IMR-90 (cell line): ENCODE measurements around the gene UNC5A. TPM values are rescaled to one million over a fixed set of nuclear protein-coding genes. Genes with fewer than 3 reads are reported as not detected.

ENCODE experiments used
- ATAC-seq: fragments of 200-7000 bp; cut with Tn5 transposase; 2 replicates; pipeline ENCODE4 v1.9.1; 2020; ENCODE audit warnings: low read depth, mild to moderate bottlenecking, moderate library complexity
- BruUV-seq: library from RNA; stranded (reverse); fragments of 400-500 nt; replicated peaks from 2 replicates; lab custom pipeline; 2021; lab: Mats Ljungman, UMichigan
- CTCF ChIA-PET: fragments of 300-600 bp; formaldehyde crosslinking; extraction: SDS; loops from one replicate; lab custom pipeline; 2021; ENCODE audit warnings: antibody characterized with exemption; lab: Yijun Ruan, JAX
- POLR2A ChIA-PET: fragments of 300-600 bp; sonication (Branson Sonifier 250); formaldehyde crosslinking; loops from one replicate; lab custom pipeline; 2022; ENCODE audit warnings: antibody characterized with exemption; ENCODE audit not compliant: unreplicated experiment; lab: Charles Lee
- DNase-seq: peaks from one replicate; pipeline ENCODE4 v3.0.0; 2013
- H2AFZ ChIP-seq: replicated peaks from 2 replicates; pipeline ENCODE3; 2013; ENCODE audit warnings: low read length, mild to moderate bottlenecking; ENCODE audit not compliant: poor library complexity
- H2AK5ac ChIP-seq: 2 replicates; pipeline ENCODE4 v1.6.1; 2013; ENCODE audit warnings: low read depth, low read length, inconsistent platforms
- H2AK9ac ChIP-seq: replicated peaks from 2 replicates; pipeline ENCODE3; 2013; ENCODE audit warnings: mild to moderate bottlenecking, low read depth, low read length, moderate library complexity; ENCODE audit not compliant: poor library complexity
- H2BK120ac ChIP-seq: 2 replicates; pipeline ENCODE4 v1.6.1; 2013; ENCODE audit warnings: low read depth, low read length, inconsistent platforms
- H2BK15ac ChIP-seq: 3 replicates; pipeline ENCODE4 v1.6.1; 2013; ENCODE audit warnings: low read depth, low read length, inconsistent platforms
- H2BK20ac ChIP-seq: 2 replicates; pipeline ENCODE4 v1.6.1; 2013; ENCODE audit warnings: low read depth, mild to moderate bottlenecking, inconsistent platforms, low read length, moderate library complexity
- H2BK5ac ChIP-seq: 2 replicates; pipeline ENCODE4 v1.6.1; 2013; ENCODE audit warnings: mild to moderate bottlenecking, low read depth, low read length, inconsistent platforms; ENCODE audit not compliant: poor library complexity, severe bottlenecking
- H3K14ac ChIP-seq: replicated peaks from 2 replicates; pipeline ENCODE4 v1.6.1; 2013; ENCODE audit warnings: low read depth, low read length, inconsistent platforms
- H3K18ac ChIP-seq: 2 replicates; pipeline ENCODE4 v1.6.1; 2013; ENCODE audit warnings: low read depth, low read length, control low read depth
- H3K23ac ChIP-seq: 2 replicates; pipeline ENCODE4 v1.6.1; 2013; ENCODE audit warnings: low read depth, low read length, inconsistent platforms
- H3K27ac ChIP-seq: 2 replicates; pipeline ENCODE4 v1.5.1; 2013; ENCODE audit warnings: mild to moderate bottlenecking, control low read depth, low read length; ENCODE audit not compliant: insufficient read depth
- H3K27me3 ChIP-seq: 2 replicates; pipeline ENCODE4 v1.6.1; 2013; ENCODE audit warnings: low read length; ENCODE audit not compliant: control insufficient read depth, insufficient read depth
- H3K36me3 ChIP-seq: 2 replicates; pipeline ENCODE4 v1.6.1; 2013; ENCODE audit warnings: low read length, mixed read lengths; ENCODE audit not compliant: control insufficient read depth, insufficient read depth
- H3K4ac ChIP-seq: 2 replicates; pipeline ENCODE4 v1.6.1; 2013; ENCODE audit warnings: low read depth, low read length, inconsistent platforms
- H3K4me1 ChIP-seq: 2 replicates; pipeline ENCODE4 v1.6.1; 2013; ENCODE audit warnings: low read length, mixed read lengths; ENCODE audit not compliant: control insufficient read depth, insufficient read depth
- H3K4me2 ChIP-seq: 2 replicates; pipeline ENCODE4 v1.6.1; 2013; ENCODE audit warnings: low read depth, mild to moderate bottlenecking, control low read depth, low read length, moderate library complexity
- H3K4me3 ChIP-seq: 2 replicates; pipeline ENCODE4 v1.5.1; 2013; ENCODE audit warnings: low read depth, mild to moderate bottlenecking, control low read depth, low read length, moderate library complexity; ENCODE audit not compliant: insufficient read depth
- H3K56ac ChIP-seq: 2 replicates; pipeline ENCODE4 v1.6.1; 2013; ENCODE audit warnings: low read length, inconsistent platforms; ENCODE audit not compliant: insufficient read depth; ENCODE audit errors: extremely low read depth
- H3K79me1 ChIP-seq, 2 experiments: 2 replicates each; pipeline ENCODE4 v1.6.1; 2013; ENCODE audit warnings: low read length in 2 of 2, inconsistent platforms in 1 of 2, low read depth in 1 of 2
- H3K9ac ChIP-seq: 2 replicates; pipeline ENCODE4 v1.6.1; 2013; ENCODE audit warnings: low read depth, low read length, control low read depth
- H3K9me1 ChIP-seq: 2 replicates; pipeline ENCODE4 v1.6.1; 2013; ENCODE audit warnings: low read length, inconsistent platforms; ENCODE audit not compliant: insufficient read depth
- H3K9me3 ChIP-seq: 2 replicates; pipeline ENCODE4 v1.6.1; 2013; ENCODE audit warnings: low read length; ENCODE audit not compliant: control insufficient read depth, insufficient read depth
- H4K20me1 ChIP-seq: 2 replicates; pipeline ENCODE4 v1.6.1; 2013; ENCODE audit warnings: low read length, inconsistent platforms; ENCODE audit not compliant: insufficient read depth
- H4K5ac ChIP-seq: 2 replicates; pipeline ENCODE4 v1.6.1; 2013; ENCODE audit warnings: mild to moderate bottlenecking, low read depth, low read length, control low read depth
- H4K8ac ChIP-seq, 2 experiments: 2 replicates each; pipeline ENCODE4 v1.6.1; 2013; ENCODE audit warnings: low read depth in 2 of 2, low read length in 2 of 2, control low read depth in 1 of 2, inconsistent platforms in 1 of 2
- H4K91ac ChIP-seq: 2 replicates; pipeline ENCODE4 v1.6.1; 2013; ENCODE audit warnings: low read depth, low read length, inconsistent platforms; ENCODE audit not compliant: insufficient read depth
- FOS ChIP-seq: fragments of 150-350 bp; IDR thresholded peaks from 2 replicates; pipeline ENCODE4 v1.6.1; 2016; ENCODE audit warnings: low read depth, low read length
- MAFK ChIP-seq: IDR thresholded peaks from 2 replicates; pipeline ENCODE4 v1.6.1; 2012; ENCODE audit warnings: low read depth, low read length, improper control_type of control experiment
- MXI1 ChIP-seq: IDR thresholded peaks from 2 replicates; pipeline ENCODE4 v1.6.1; 2012; ENCODE audit warnings: low read depth, mild to moderate bottlenecking, low read length, moderate library complexity, borderline replicate concordance
- NFE2L2 ChIP-seq: fragments of 150-350 bp; IDR thresholded peaks from 2 replicates; pipeline ENCODE4 v1.6.1; 2016; ENCODE audit warnings: low read depth, mild to moderate bottlenecking, low read length
- RCOR1 ChIP-seq: IDR thresholded peaks from 2 replicates; pipeline ENCODE4 v1.6.1; 2012; ENCODE audit warnings: mild to moderate bottlenecking, low read length, improper control_type of control experiment; ENCODE audit not compliant: insufficient replicate concordance
- WGBS, 2 experiments: methylation state at CpG; one replicate each; pipeline versions ENCODE4 v1.1.5 to v1.1.7; 2013; ENCODE audit warnings: missing lambda C conversion rate in 2 of 2; ENCODE audit not compliant: insufficient read length in 1 of 2; ENCODE audit errors: extremely low coverage in 2 of 2; 5-methylcytosine and 5-hydroxymethylcytosine counted together
- dilution Hi-C: fragments of 300-500 bp; cut with HindIII; formaldehyde crosslinking; loops from one replicate; pipeline ENCODE4 v1.14.3; 2018; ENCODE audit warnings: low sequenced_read_pairs; ENCODE audit not compliant: unreplicated experiment
- in situ Hi-C: fragments of 300-500 bp; cut with MboI; formaldehyde crosslinking; loops from 3 replicates; pipeline ENCODE4 v1.14.3; 2019; ENCODE audit warnings: low sequenced_read_pairs, inconsistent platforms, mixed read lengths
- intact Hi-C: fragments of 100-400 bp; cut with micrococcal nuclease; formaldehyde crosslinking; loops from 2 replicates; pipeline ENCODE4 v1.10.0; 2022
- polyA plus RNA-seq, 3 experiments: library from polyadenylated mRNA; depleted of rRNA; stranded (reverse); fragments of >200 nt; gene quantifications; 2 replicates each; pipeline ENCODE4 v1.2.3, GENCODE V29; 2012; ENCODE audit warnings: low replicate concordance in 1 of 3
- total RNA-seq: library from RNA; depleted of rRNA; stranded (reverse); fragments of >200 nt; gene quantifications from 2 replicates; pipeline ENCODE4 v1.2.3, GENCODE V29; 2012

UNC5A gene
- total and polyA plus RNA-seq, 2 of the 4 experiments (the other 2 are of a cell fraction): not detected

DNA sequence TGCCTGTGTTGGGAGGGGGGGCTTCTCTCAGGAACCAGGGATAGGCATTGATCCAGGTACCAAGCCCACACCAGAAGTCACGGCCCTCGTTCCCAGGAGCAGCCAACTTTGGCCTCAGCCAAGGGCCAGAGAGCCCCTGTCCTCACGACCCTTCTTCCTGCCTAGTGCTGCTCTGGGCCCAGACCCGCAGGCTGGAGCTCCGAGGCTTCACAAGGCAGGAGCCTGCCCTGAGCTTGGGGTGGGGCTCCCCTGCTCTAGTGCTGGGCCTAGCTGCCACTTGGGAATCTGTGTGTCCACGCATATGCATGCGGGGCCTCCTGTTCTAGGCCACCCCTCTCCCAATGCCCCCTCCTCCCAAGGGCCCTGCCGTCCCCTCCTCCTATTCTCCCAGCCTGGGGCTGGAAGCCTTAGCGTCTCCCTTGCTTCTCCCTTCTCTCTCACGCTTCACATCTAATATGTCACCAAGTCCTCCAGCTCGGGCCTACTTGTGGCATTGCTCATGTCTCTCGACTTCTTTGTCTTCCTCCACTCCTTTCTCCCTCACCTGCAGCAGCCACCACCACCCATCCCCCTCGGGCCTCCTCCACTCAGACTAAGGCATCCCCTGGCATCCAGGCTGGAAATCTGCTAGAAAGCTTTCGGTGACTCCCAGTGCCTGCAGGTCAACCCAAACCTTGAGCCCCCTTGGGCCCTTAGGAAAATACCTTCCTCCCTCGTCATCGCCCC, 3.4 kb downstream of the UNC5A start:
- Histone ChIP-seq H3K4ac (no peak overlapping the region), H3K36me3 (no peaks in the 10 kb centered on the region), H3K79me1 (no peaks in the 10 kb centered on the region), H4K20me1 (0 out of 2 replicates have a peak, but pooled peaks cover under 1% of the 10 kb centered on the region), H4K91ac (no peak overlapping the region), H3K56ac (no peak overlapping the region), H3K27me3 (peaks cover 83% of the 10 kb centered on the region), H2BK5ac (no peak overlapping the region), H4K5ac (no peak overlapping the region), H3K9ac (no peak overlapping the region), H3K14ac (no peak overlapping the region), H4K8ac (no peak overlapping the region), H3K9me1 (no peaks in the 10 kb centered on the region), H3K4me1 (no peaks in the 10 kb centered on the region; the same call in 1 of the 2 replicates), H2AK9ac (no peak overlapping the region), H2BK120ac (no peak overlapping the region), H3K23ac (no peak overlapping the region), H2AK5ac (no peak overlapping the region), H3K4me3 (no peak overlapping the region), H3K18ac (no peak overlapping the region), H2BK20ac (no peak overlapping the region), H3K4me2 (no peak overlapping the region), H2BK15ac (no peak overlapping the region), H3K27ac (no peak overlapping the region), H2AFZ (no peak overlapping the region), H3K9me3 (no peaks in the 10 kb centered on the region)
- ATAC-seq (no peak), DNase-seq (no peak)
- ChIA-PET CTCF (interaction anchor here (1.3 kb wide), 1 partner anchor 27 kb away, joined by 3 read pairs; no protein-coding TSS in a partner anchor), POLR2A (no interaction called here)
- dilution Hi-C loops: no loop called here
- no TSS peak for BruUV-seq
- 55% methylated on average over 7 of the region's 16 CpGs; no CpG with 5 or more reads in 1 of the 2 experiments for WGBS, 2 experiments
- in situ Hi-C loops: no loop called here
- intact Hi-C loops: loop anchor here (5.0 to 10.0 kb wide), 2 partner anchors 144 to 149 kb away; no protein-coding TSS in a partner anchor
- TF ChIP-seq MXI1 (no peak), MAFK (no peak), NFE2L2 (no peak), FOS (no peak), RCOR1 (no peak)
